ENCODE measurements around the gene ZDHHC4.

The ZDHHC4 gene

GRCh38 chr7:6604458-6604857 lies 27.2 kb downstream of the ZDHHC4 start:
- no peak for DNase-seq (ENCODE audit: low read depth in 1 of 2, low spot score in 1 of 2)

DNA sequence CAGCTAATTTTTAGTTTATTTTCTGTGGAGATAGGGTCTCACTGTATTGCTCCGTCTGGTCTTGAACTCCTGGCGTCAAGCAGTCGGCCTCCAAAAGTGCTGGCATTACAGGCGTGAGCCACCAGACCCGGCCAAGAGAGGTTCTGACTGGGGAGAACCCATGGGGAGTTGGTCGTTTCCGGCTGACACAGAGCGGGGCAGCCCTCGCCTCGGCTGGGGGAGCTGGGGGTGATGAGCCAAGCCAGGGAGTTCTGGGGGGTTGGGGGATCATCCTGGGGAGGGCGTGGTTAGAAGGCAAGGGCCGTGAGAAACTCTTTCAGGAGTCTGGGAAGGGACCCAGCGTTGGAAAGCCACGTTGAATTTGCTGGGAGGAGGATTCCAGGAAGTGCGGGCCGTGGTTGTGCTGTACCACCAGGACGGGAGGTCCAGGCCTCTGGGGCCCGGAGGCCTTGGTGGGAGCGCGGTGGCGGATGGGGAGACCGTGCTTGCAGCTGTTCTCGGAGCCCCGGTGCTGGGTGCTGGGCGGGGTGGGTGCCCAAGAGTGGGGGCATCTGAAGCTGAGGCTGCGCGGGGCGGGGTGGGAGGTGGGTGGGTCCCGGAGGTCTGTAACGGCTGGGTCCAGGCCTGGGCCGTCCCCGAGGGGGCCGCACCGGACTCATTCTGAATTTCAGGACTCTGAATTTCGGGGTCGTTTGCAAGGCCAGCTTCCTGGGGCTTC lies 29.8 kb downstream of the ZDHHC4 start:
- DNase-seq (ENCODE audit: low read depth in 1 of 2, low spot score in 1 of 2): no peak

- no peak for DNase-seq (ENCODE audit: low read depth in 1 of 2, low spot score in 1 of 2)
These were observed 30.4 kb downstream of the ZDHHC4 start for GRCh38 chr7:6607651-6608051.

- DNase-seq (ENCODE audit: low read depth in 1 of 2, low spot score in 1 of 2): no peak
These were observed 30.8 kb downstream of the ZDHHC4 start for GRCh38 chr7:6608081-6608480.

- DNase-seq (ENCODE audit: low read depth in 1 of 2, low spot score in 1 of 2): no peak
These were observed 31.5 kb downstream of the ZDHHC4 start for GRCh38 chr7:6608794-6609193.

DNA sequence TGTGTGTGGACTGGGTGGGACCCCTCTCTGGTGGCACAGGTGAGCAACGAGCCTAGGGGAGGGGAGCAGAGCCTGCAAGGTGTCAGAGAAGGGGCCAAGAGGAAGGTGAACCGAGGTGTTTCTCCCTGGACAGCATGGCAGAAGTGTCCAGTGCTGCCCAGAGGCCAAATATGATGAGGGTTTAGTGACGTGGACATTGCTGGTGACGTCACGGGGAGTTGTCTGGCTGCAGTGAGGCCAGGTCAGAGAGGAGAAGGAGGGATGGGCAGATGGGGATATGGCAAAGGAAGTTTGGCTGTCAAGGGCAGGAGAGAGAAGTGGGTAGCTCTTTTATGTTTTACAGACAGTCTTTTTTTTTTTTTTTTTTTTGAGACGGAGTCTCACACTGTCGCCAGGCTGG lies 35.6 kb downstream of the ZDHHC4 start:
- no peak for DNase-seq (ENCODE audit: low read depth in 1 of 2, low spot score in 1 of 2)

- no peak for DNase-seq (ENCODE audit: low read depth in 1 of 2, low spot score in 1 of 2)
These were observed 36.5 kb downstream of the ZDHHC4 start for GRCh38 chr7:6613706-6614105.

DNA sequence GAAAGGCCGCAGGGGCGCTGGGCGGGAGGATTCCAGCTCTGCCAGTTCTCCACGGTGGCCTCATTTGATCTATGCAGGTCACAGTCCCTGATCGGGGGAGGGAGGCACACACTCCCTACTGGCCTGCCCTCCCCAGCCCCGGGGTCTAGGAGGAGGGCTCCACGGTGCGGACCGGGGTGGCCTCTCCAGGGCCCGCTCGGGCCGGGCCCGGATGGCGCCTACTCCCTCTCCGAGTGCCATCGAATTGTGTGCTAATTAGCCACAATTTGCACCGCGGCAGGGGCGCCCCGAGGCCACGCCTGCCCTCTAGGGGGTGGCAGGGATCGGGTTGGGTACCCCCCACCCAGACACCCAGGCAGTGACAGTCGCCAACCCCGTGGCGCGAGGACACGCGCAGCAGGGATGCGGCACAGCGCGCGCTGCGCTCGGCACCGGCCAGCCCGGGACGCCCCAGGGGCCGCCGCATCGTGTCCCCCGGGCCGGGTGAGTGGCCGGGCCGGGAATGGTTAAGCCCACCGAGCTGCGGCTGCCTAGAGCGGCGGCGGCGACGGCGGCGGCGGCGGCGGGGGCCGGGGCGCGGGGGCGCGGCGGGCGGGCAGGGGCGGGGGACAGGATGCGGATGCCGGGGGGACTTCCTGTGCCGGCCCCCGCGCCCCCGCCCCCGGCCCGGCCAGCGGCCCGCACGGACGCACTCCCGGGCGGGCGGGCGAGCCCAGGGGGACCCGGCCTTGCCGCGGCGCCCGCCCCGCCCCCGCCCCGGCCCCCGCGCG lies 37.9 kb downstream of the ZDHHC4 start, which contains the start of gene ZNF853:
TSS of gene ZNF853 (plus strand) at position 658 of the 770 bp plus-strand sequence. CDS start 565 bp downstream, outside the sequence.
- DNase-seq (ENCODE audit: low read depth in 1 of 2, low spot score in 1 of 2): no peak

DNA sequence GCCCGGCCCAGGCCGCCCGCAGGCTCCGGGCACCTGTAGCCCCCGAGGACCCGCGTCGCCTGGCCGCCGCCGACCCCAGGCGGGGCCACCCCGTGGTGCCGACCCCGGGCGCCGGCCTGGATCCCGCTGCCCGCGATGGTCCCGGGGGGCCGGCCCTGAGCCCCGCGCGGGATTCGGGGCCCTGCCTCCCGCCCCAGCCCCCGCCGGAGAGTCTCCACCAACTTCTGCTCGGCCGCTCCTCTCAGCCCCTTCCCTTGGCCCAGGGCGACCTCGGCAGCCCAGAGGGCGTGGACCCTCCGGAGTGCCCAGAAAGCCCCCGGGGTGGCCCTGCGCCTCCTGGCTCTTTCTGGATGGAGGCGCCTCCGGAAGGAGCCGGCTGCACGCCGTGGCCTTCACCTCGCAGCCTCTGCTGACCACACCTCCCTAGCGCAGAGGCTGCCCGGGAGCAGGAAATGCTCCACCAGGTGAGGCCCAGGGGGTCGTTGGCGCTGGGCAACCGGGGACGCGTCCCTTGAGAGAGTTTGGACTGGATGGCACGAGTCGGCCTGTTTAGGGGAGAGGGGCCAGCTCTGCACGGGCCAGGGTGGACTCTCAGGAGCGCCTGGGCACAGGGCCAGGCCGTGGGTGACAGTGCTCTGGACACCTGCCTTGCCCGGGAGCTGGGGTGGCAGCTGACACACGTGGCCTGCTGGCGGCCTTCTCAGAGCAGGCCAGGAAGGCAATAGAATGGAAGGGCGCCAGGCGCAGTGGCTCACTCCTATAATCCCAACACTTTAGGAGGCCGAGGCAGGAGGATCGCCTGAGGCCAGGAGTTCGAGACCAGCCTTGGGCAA lies 38.7 kb downstream of the ZDHHC4 start:
- DNase-seq (ENCODE audit: low read depth in 1 of 2, low spot score in 1 of 2): no peak

GRCh38 chr7:6616854-6617643 lies 39.8 kb downstream of the ZDHHC4 start:
- no peak for DNase-seq (ENCODE audit: low read depth in 1 of 2, low spot score in 1 of 2)

GRCh38 chr7:6618621-6619020 lies 41.4 kb downstream of the ZDHHC4 start:
- no peak for DNase-seq (ENCODE audit: low read depth in 1 of 2, low spot score in 1 of 2)

- no peak for DNase-seq (ENCODE audit: low read depth in 1 of 2, low spot score in 1 of 2)
These were observed 42.7 kb downstream of the ZDHHC4 start for GRCh38 chr7:6619961-6620360.

GRCh38 chr7:6621195-6622133 lies 44.2 kb downstream of the ZDHHC4 start:
- no peak for DNase-seq (ENCODE audit: low read depth in 1 of 2, low spot score in 1 of 2)

DNA sequence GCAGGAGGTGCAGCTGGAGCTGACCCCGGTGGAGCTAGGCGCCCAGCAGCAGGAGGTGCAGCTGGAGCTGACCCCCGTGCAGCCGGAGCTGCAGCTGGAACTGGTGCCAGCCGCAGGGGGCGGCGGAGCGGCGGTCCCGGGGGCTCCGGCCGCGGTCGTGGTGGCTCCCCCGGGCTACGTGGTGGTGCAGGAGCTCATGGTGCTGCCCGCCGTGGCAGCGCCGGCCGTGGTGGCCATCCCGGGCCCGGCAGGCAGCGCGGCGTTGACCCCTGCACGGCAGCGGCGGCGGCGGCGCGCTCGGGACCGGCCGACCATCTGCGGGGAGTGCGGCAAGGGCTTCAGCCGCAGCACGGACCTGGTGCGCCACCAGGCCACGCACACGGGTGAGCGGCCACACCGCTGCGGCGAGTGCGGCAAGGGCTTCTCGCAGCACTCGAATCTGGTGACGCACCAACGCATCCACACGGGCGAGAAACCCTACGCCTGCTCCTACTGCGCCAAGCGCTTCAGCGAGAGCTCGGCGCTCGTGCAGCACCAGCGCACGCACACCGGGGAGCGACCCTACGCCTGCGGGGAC lies 45.0 kb downstream of the ZDHHC4 start:
- no peak for DNase-seq (ENCODE audit: low read depth in 1 of 2, low spot score in 1 of 2)

- no peak for DNase-seq (ENCODE audit: low read depth in 1 of 2, low spot score in 1 of 2)
These were observed 46.5 kb downstream of the ZDHHC4 start for GRCh38 chr7:6623589-6624245.

DNA sequence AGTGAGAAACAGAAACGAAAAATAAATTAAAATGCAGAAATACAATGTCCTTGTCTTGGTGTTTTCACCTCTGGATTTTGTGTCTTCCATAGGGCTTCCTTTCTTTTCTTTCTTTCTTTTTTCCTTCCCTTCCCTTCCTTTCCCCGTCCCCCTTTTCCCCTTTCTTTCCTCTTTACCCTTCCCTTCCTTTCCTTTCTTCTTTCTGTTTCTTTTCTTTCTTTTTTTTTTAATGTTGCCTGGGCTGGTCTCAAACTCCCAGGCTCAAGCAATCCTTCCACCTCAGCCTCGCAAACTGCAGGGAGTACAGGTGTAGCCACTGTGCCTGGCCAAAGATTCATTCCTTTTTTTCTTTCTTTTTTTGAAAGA lies 47.0 kb downstream of the ZDHHC4 start:
- no peak for DNase-seq (ENCODE audit: low read depth in 1 of 2, low spot score in 1 of 2)

GRCh38 chr7:6628045-6628444 lies 50.8 kb downstream of the ZDHHC4 start:
- no peak for DNase-seq (ENCODE audit: low read depth in 1 of 2, low spot score in 1 of 2)

GRCh38 chr7:6630007-6630849 lies 53.0 kb downstream of the ZDHHC4 start:
- no peak for DNase-seq (ENCODE audit: low read depth in 1 of 2, low spot score in 1 of 2)

Measured in activated CD4-positive, alpha-beta T cell treated with anti-CD3 and anti-CD28 coated beads, Interleukin-2, amount 50 U/mL, for 24 hours (primary cell).